Astrocyte of the cerebellum (primary cell): ENCODE measurements around the gene RANBP10.

Experiments used
- DNase-seq: peaks from one replicate; pipeline ENCODE4 v3.0.0-alpha.2; 2011; ENCODE audit warnings: low read depth
- H3K4me3 ChIP-seq: 2 replicates; pipeline ENCODE4 v1.5.1; 2011; ENCODE audit warnings: mild to moderate bottlenecking, low read depth, low read length, moderate library complexity
- in situ Hi-C: cut with HindIII; loops from 2 replicates; pipeline ENCODE4 v1.10.0; 2017; ENCODE audit warnings: low sequenced_read_pairs
- TF ChIP-seq, protein P1 (sequence below): IDR thresholded peaks from 2 replicates; pipeline ENCODE4 v1.5.1; 2012; ENCODE audit warnings: low read length, low read depth, moderate library complexity, mild to moderate bottlenecking; ENCODE audit errors: missing control alignments

Gene RANBP10

DNA sequence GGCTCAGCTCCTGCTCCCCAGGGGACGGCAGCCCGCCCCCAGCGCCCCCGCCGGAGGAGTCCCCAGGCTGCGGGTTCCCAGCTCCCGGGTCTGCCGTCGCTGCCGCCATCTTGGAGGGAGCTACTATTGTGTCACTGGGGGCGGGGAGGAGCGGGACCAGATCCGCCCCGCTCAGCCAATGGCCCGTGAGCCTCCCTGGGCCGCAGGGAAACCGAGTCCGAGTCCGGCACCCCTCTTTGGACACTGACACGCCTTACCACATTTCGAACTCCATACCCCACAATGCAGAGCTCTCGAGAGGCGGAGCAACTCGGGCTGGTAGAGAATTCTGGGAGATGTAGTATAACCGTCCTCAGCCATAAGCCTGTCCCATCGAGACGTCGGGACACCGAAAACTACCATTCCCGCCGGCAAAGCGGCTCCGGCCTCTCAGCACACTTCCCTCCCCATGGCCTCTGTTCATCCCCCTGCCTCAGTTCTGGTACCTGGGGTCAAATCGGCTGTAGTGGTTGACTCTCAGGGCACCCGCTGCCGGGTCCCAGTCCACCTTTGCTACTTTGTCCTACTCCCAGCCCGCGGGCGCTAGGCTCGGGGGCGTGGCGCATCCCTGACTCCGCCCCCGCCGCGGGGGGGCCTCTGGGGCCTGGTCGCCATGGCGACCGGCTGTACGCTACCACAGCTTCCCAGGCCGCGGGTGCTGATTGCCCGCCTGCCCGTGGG, at the start of gene RANBP10, which contains the start of gene TSNAXIP1:
Gene RANBP10, minus strand, starts transcription at position 133 of the 720 bp plus-strand sequence. Its CDS starts 24 bp downstream, at position 109.
Gene TSNAXIP1, plus strand, starts transcription at position 462 of the 720 bp plus-strand sequence. CDS start 261 bp downstream, outside the sequence.
- peak; percentile 99 for DNase-seq
- TF ChIP-seq, protein P1, sequence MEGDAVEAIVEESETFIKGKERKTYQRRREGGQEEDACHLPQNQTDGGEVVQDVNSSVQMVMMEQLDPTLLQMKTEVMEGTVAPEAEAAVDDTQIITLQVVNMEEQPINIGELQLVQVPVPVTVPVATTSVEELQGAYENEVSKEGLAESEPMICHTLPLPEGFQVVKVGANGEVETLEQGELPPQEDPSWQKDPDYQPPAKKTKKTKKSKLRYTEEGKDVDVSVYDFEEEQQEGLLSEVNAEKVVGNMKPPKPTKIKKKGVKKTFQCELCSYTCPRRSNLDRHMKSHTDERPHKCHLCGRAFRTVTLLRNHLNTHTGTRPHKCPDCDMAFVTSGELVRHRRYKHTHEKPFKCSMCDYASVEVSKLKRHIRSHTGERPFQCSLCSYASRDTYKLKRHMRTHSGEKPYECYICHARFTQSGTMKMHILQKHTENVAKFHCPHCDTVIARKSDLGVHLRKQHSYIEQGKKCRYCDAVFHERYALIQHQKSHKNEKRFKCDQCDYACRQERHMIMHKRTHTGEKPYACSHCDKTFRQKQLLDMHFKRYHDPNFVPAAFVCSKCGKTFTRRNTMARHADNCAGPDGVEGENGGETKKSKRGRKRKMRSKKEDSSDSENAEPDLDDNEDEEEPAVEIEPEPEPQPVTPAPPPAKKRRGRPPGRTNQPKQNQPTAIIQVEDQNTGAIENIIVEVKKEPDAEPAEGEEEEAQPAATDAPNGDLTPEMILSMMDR = no peak
- in situ Hi-C loops = no loop called here
- H3K4me3 ChIP-seq = peak within 1 kb of the TSS; percentile 97

DNA sequence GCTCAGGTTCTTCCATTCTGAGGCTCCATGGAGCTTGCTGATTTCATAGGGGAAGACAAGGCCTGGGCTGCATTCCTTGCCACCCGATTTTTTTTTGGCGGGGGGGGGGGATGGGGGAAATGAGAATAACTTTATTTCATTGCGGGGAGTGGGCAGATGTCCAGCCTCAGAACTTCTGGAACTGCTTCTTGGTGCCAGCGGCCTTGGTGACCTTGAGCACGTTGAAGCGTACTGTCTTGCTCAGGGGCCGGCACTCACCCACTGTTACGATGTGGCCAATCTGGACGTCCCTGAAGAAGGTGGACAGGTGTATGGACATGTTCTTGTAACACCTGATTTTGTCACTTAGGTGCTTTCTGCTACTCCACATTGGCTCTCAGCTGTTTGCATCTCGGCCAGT, 49.4 kb upstream of the RANBP10 start:
- in situ Hi-C loops = no loop called here
- H3K4me3 ChIP-seq = no peak overlapping the region
- TF ChIP-seq, protein P1 = no peak
- DNase-seq = no peak

DNA sequence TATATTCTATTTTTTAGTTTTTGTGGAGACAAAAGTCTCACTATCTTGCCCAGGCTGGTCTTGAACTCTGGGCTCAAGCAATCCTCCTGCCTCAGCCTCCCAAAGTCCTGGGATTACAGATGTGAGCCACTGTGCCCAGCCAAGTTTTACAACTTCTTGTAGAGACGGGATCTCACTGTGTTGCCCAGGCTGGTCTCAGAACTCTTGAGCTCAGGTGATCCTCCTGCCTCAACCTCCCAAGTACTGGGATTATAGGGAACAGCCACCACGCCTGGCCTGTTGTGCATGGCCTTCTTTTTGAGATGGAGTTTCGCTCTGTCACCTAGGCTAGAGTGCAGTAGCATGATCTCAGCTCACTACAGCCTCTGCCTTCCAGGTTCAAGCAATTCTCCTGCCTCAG, 47.3 kb upstream of the RANBP10 start:
- in situ Hi-C loops = no loop called here

DNA sequence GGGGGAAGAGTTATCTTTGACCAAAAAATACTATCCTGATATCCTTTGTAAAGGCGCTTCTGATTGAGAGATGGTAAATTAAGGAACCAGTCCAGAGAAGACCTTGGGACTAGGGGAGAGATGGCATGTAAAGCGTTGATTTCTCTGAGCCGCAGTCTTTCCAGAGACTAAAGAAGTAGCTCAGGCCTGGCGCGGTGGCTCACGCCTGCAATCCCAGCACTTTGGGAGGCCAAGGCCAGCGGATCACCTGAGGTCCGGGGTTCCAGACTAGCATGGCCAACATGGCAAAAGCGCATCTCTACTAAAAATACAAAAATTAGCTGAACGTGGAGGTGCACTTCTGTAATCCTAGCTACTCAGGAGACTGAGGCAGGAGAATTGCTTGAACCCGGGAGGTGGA, 41.8 kb upstream of the RANBP10 start:
- TF ChIP-seq, protein P1 = no peak
- no peak for DNase-seq
- H3K4me3 ChIP-seq = peak overlapping the region; percentile 97
- in situ Hi-C loops = no loop called here

More for the DNA sequence above, 47.3 kb upstream of the RANBP10 start:
- TF ChIP-seq, protein P1 = no peak
- H3K4me3 ChIP-seq = no peak overlapping the region
- no peak for DNase-seq

DNA sequence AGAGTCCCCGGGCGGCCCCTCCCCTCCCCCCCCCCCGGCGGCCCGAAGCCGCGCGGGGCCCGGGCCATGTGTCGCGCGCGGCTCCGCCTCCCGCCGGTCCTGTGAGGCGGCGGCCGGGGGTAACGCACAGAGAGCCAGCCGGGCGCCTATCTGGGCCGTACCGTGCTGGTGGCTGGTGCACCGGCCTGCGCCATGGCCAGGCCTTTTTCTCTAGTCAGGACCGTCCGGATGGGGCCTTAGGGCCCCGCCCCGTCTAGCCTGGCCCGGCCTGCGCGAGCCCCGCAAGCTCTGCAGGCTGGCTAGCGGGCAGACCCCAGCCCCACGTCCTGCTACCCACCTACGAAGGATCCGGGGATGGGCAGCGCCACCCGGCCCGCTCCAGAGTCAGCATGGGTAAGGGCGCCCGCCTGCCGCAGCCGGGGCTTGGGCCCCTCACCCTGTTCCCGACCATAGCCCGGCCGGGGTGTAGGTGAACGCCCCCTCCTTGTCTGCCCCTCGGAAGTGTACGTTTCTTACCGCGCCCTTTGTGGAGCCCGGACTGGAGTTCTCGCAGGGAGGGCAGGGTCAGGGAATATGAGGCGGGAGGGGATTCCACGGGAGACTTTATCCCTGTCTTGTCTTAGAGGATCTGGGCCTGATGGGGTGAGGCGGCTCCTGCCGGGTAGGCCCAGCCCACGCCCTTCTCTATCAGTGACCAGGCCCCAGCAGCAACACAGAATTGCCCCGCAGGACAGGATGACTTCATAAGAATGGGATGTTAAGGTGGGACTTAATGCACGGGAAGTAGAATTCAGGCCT, 40.9 kb upstream of the RANBP10 start, which contains the start of gene CENPT:
Gene CENPT, minus strand, starts transcription at position 630 of the 798 bp plus-strand sequence. CDS start 13,834 bp downstream, outside the sequence.
- in situ Hi-C loops = no loop called here
- TF ChIP-seq, protein P1 = no peak
- no peak for DNase-seq

DNA sequence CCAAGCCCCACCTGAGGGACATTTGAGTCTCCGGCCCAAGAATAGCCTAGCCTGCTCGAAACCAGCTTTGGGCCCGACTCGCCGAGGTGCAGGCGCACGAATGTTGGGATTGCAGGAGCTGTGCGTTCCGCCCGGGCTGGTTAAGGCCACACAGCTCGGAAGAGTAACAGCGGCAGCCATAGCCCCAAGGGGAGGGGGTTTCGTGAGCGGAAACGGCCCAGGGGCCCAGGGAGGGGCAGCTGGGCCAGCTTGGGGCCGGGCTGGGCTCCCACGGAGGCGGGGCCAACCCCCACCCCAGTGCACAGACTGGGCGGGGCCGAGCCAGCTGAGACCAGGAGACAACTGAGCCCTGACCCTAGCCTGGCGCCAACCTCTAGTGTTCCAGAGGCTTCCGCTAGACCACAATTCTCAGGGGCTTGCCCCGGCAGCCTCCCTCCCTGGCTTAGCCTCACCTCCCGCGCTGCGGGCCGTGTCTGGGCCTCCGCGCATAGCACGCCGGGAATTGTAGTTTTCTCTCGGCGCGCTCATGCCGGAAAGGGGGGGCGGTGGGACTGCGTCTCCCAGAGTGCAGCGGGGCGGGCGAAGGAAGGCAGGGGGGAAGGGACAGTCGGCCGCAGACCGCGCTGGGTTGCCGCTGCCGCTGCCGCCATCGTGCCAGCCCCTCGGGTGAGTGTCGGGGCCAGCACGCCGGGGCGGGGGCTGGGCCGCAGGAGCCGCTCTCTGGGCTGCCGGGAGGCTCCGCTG, 40.1 kb upstream of the RANBP10 start, which contains the start of gene NUTF2:
Gene NUTF2, plus strand, starts transcription at position 614 of the 744 bp plus-strand sequence. CDS start 18,198 bp downstream, outside the sequence.
- in situ Hi-C loops = no loop called here
- H3K4me3 ChIP-seq = peak within 1 kb of the TSS; percentile 97
- TF ChIP-seq, protein P1 = no peak

More for the DNA sequence above, 40.9 kb upstream of the RANBP10 start, which contains the start of gene CENPT:
- H3K4me3 ChIP-seq = peak within 1 kb of the TSS; percentile 97

More for the DNA sequence above, 40.1 kb upstream of the RANBP10 start, which contains the start of gene NUTF2:
- DNase-seq = peak; percentile 70
